GM12891 (cell line): ENCODE data around the gene STK39.

Source experiments
- POLR2A ChIP-seq: IDR thresholded peaks from 2 replicates; pipeline ENCODE4 v1.6.1; 2011; ENCODE audit warnings: low read depth, low read length, control low read depth
- POLR2AphosphoS5 ChIP-seq: IDR thresholded peaks from 2 replicates; pipeline ENCODE4 v1.6.1; 2011; ENCODE audit warnings: low read depth, low read length, control low read depth
- POU2F2 ChIP-seq: IDR thresholded peaks from 2 replicates; pipeline ENCODE4 v1.6.1; 2011; ENCODE audit warnings: low read depth, mild to moderate bottlenecking, control low read depth, low read length, moderate library complexity
- SPI1 ChIP-seq: IDR thresholded peaks from 2 replicates; pipeline ENCODE4 v1.6.1; 2011; ENCODE audit warnings: low read depth, low read length, control low read depth
- TAF1 ChIP-seq: IDR thresholded peaks from 2 replicates; pipeline ENCODE4 v1.6.1; 2011; ENCODE audit warnings: low read depth, low read length, control low read depth

DNA sequence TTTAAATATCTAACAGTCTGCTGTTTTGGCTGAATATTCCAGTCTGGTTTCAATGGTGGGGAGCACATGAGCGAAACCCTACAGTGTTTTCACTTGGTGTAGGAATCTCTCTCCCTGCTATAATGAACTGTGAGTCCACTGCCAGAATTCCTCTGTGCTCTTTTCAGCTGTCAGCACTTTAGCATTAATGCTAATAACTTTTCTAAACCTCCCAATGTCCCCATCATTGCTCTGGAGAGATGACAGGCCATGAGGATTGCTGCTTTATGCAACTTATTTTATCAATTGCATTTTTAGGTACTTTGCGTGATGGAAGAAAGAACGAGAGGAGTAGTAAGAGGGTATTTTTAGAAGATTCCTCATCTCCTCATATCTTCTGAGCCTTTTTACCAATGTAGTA, 25.3 kb downstream of the STK39 start:
- TF ChIP-seq POLR2A (no peak), TAF1 (no peak), POLR2AphosphoS5 (no peak), POU2F2 (no peak), SPI1 (no peak)
